ENCODE measurements around the gene ZNF578. TPM values are rescaled to one million over a fixed set of nuclear protein-coding genes. Genes with fewer than 3 reads are reported as not detected.
"Not testable (repeated sequence)": the region's sequence is repeated elsewhere in the genome, so short reads cannot be mapped to it uniquely, and the experiment has no call there.

ZNF578 gene
- total RNA-seq, 1 donor from 2014 or later = 6.5 TPM

DNA sequence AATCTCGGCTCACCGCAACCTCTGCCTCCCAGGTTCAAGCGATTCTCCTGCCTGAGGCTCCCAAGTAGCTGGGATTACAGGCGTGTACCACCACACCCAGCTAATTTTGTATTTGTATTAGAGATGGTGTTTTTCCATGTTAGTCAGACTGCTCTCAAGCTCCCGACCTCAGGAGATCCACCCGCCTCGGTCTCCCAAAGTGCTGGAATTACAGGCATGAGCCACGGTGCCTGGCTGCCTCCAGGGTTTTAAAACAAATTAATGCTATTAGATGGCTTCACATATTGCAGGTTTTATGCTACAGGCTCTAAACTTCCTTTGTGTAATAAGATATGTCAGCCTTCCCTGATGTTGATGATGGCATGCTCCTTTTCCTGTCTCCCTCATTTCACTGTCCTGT, 108.3 kb downstream of the ZNF578 start:
- DNase-seq (ENCODE audit: low read depth) = not testable (repeated sequence)

Other genes starting within 250 kb of the ZNF578 start
- 12.7 and 31.6 TPM in 2 replicates for gene ZNF766, start 184.0 kb upstream of the ZNF578 start, total RNA-seq
- 5.7 and 12.0 TPM in 2 replicates for gene ZNF480, start 156.4 kb upstream of the ZNF578 start, total RNA-seq
- gene ZNF610, start 117.3 kb upstream of the ZNF578 start, total RNA-seq = 2.3 and 6.0 TPM in 2 replicates
- gene ZNF880, start 83.6 kb upstream of the ZNF578 start, total RNA-seq = 23.1 and 32.5 TPM in 2 replicates
- 19.1 and 28.2 TPM in 2 replicates for gene ZNF528, start 55.7 kb upstream of the ZNF578 start, total RNA-seq
- not detected in 2 replicates for gene ZNF534, start 24.4 kb upstream of the ZNF578 start, total RNA-seq
- 16.8 and 62.0 TPM in 2 replicates for gene ZNF808, start 74.1 kb downstream of the ZNF578 start, total RNA-seq
- 13.5 and 33.4 TPM in 2 replicates for gene ZNF701, start 116.7 kb downstream of the ZNF578 start, total RNA-seq
- 68.8 and 165 TPM in 2 replicates for gene ZNF83, start 184.8 kb downstream of the ZNF578 start, total RNA-seq

All from renal cortical epithelial cell (primary cell).